GM12864 (cell line): Measurements from ENCODE around the gene TANGO6.

Experiments
- DNase-seq: peaks from one replicate; pipeline ENCODE4 v3.0.0-alpha.2; 2011; ENCODE audit warnings: low read depth
- H3K4me3 ChIP-seq: 2 replicates; pipeline ENCODE4 v1.5.1; 2011; ENCODE audit warnings: mild to moderate bottlenecking, low read depth, low read length, control low read depth
- CTCF ChIP-seq: IDR thresholded peaks from 2 replicates; pipeline ENCODE4 v1.5.1; 2011; ENCODE audit warnings: low read depth, mild to moderate bottlenecking, moderate library complexity, low read length, control low read depth, inconsistent platforms; ENCODE audit errors: missing control alignments

TANGO6 gene

DNA sequence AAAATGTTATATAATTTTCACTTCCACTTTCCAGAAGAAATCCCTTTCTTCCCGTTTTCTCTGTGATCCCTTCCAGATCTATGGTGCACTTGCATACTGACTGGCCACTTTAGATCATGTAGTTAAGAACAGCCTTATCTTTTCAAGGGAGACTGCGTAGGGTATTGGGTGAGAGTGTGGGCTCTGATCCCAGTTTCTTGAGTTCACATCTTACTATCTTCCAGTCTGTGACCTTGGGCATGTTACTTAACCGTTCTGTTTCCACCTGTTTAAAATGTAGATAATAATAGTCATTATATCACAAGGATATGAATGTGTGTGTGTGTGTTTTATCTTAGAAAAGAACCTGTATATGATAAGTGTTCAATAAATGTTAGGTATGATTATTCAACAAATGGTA, 83.7 kb downstream of the TANGO6 start:
- no peak overlapping the region for H3K4me3 ChIP-seq
- TF ChIP-seq CTCF = no peak
- DNase-seq = no peak

- TF ChIP-seq CTCF = no peak
- no peak overlapping the region for H3K4me3 ChIP-seq
- DNase-seq = no peak
These were observed 87.9 kb downstream of the TANGO6 start for GRCh38 chr16:68931196-68931595.

DNA sequence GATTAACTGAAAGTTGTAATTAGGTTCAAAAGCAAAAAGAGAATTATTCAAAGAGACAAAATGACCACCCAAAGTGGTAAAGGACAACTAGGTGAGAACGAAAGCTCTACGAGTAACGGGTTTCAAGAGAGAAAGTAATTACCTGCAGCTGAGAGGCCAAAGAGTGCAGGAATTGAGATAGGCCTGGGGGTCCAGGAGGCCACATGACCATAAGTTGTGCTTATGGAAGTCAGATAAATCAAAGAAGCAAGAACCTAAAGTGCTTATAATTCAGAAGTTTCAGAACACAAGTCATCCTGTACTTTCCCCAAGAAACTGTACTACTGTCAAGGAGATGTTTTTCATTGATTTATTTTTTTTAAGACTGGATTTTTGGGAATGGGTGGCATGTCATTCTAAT, 91.1 kb downstream of the TANGO6 start:
- no peak overlapping the region for H3K4me3 ChIP-seq
- DNase-seq = no peak
- TF ChIP-seq CTCF = no peak

GRCh38 chr16:68935008-68935407, 91.7 kb downstream of the TANGO6 start:
- DNase-seq = no peak
- H3K4me3 ChIP-seq = no peak overlapping the region
- no peak for TF ChIP-seq CTCF

DNA sequence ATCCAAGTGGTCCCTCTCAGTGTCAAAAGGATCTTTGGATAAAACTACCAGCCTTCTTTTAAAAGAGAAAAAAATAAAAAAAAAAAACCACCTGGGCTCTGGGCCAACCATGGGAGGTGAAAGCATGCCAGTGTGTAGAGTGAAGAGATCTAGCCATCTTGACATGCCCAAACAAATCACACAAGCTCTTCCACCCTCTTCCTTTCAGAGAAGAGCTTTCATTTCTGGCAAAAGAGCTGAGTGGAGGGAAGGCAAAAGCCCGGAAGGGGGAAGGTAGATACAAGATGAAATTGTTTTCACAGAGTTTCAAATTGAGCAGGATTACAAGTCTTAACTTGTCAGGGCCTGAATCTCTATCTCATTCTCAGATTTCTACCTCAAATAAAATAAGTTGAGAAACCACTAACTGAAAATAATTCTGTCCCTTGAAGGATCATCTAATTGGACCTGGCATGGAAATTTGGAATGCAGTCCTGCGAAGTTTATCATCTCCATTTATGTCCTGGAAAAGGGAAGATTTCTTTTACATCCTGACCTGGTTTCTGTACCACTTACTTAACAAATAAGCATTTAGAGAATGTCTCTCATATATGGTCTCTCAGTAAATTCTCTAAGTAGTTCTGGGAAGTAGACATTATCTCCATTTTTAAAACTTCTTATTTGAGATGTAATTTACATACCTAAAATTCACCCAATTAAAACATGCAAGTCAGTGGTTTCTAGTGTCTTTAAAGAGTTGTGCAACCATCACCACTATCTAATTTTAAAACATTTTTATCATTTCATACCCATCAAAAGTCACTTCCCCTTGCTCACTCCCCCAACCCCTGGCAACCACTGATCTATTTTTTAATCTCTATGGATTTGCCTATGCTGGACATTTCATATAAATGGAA, 93.7 kb downstream of the TANGO6 start:
- no peak for DNase-seq
- H3K4me3 ChIP-seq = no peak overlapping the region
- no peak for TF ChIP-seq CTCF

GRCh38 chr16:68939692-68940320, 96.5 kb downstream of the TANGO6 start:
- no peak for DNase-seq

More at GRCh38 chr16:68939692-68940320, 96.5 kb downstream of the TANGO6 start:
- TF ChIP-seq CTCF = no peak
- H3K4me3 ChIP-seq = no peak overlapping the region
